ENCODE measurements around the gene IKZF1. TPM values are rescaled to one million over a fixed set of nuclear protein-coding genes. Genes with fewer than 3 reads are reported as not detected.
A peak's percentile ranks its signal among the peaks of the same experiment; 100 is the strongest.

IKZF1 gene
- total RNA-seq, 6 donors from 2014 or later = 33.8 to 65.1 (median 49.8) TPM

- no peaks in the 10 kb centered on the region for H3K4me1 ChIP-seq
- H3K27ac ChIP-seq = no peak overlapping the region
- no peak overlapping the region for H3K4me3 ChIP-seq
- 74 to 75% methylated on average over 2 of the region's 2 CpGs for WGBS, 2 donors
- TF ChIP-seq CTCF (IDR thresholded peaks at IDR 0.05) (no peak), POLR2AphosphoS5 (IDR thresholded peaks at IDR 0.05) (no peak), EP300 (IDR thresholded peaks at IDR 0.05) (no peak), POLR2A (IDR thresholded peaks at IDR 0.05) (no peak)
- no peaks in the 10 kb centered on the region for H3K27me3 ChIP-seq
- no peak for ATAC-seq (ENCODE audit: low FRiP score in 2 of 2)
- no peaks in the 10 kb centered on the region for H3K9me3 ChIP-seq
- DNase-seq = no peak
- H3K36me3 ChIP-seq = no peaks in the 10 kb centered on the region
Observed at GRCh38 chr7:50431316-50431715, 126.8 kb downstream of the IKZF1 start.

- 75 to 76% methylated on average over 4 of the region's 4 CpGs for WGBS, 2 donors
- Histone ChIP-seq H3K27me3 (no peaks in the 10 kb centered on the region), H3K9me3 (no peaks in the 10 kb centered on the region), H3K4me3 (no peak overlapping the region), H3K36me3 (no peaks in the 10 kb centered on the region), H3K27ac (no peak overlapping the region), H3K4me1 (no peaks in the 10 kb centered on the region)
- ATAC-seq (ENCODE audit: low FRiP score in 2 of 2) = no peak
- TF ChIP-seq EP300 (IDR thresholded peaks at IDR 0.05) (no peak), POLR2A (IDR thresholded peaks at IDR 0.05) (no peak), CTCF (IDR thresholded peaks at IDR 0.05) (no peak), POLR2AphosphoS5 (IDR thresholded peaks at IDR 0.05) (no peak)
- DNase-seq = no peak
Observed at GRCh38 chr7:50431722-50432305, 127.3 kb downstream of the IKZF1 start.

- DNase-seq = no peak
- H3K9me3 ChIP-seq = no peaks in the 10 kb centered on the region
- ATAC-seq (ENCODE audit: low FRiP score in 2 of 2) = no peak
- H3K36me3 ChIP-seq = peaks cover 0 to 5% (median 0%) of the 10 kb centered on the region in 4 donors
- H3K27ac ChIP-seq = no peak overlapping the region
- H3K4me1 ChIP-seq = no peaks in the 10 kb centered on the region
- no peak overlapping the region for H3K4me3 ChIP-seq
- H3K27me3 ChIP-seq = no peaks in the 10 kb centered on the region
- TF ChIP-seq EP300 (IDR thresholded peaks at IDR 0.05) = no peak
- TF ChIP-seq POLR2A (IDR thresholded peaks at IDR 0.05) = no peak
- no peak for TF ChIP-seq POLR2AphosphoS5 (IDR thresholded peaks at IDR 0.05)
- TF ChIP-seq CTCF (IDR thresholded peaks at IDR 0.05) = no peak
- WGBS, 2 donors = 80 to 82% methylated on average over 3 of the region's 3 CpGs
Observed at GRCh38 chr7:50436133-50436806, 131.8 kb downstream of the IKZF1 start.

GRCh38 chr7:50446542-50446960 is 142.0 kb downstream of the IKZF1 start:
- Histone ChIP-seq H3K36me3 (peaks cover 0 to 27% (median 10%) of the 10 kb centered on the region in 4 donors), H3K4me1 (peaks cover 7 to 16% (median 12%) of the 10 kb centered on the region in 4 donors), H3K4me3 (no peak overlapping the region), H3K27ac (no peak overlapping the region), H3K27me3 (no peaks in the 10 kb centered on the region), H3K9me3 (no peaks in the 10 kb centered on the region)
- ATAC-seq (ENCODE audit: low FRiP score in 2 of 2) = peak in 1 of 2 donors; percentile 78
- DNase-seq = peak in 1 of 2 donors; percentile 60
- 40 to 77% methylated on average over 4 of the region's 4 CpGs for WGBS, 2 donors
- TF ChIP-seq POLR2A (IDR thresholded peaks at IDR 0.05) (no peak), CTCF (IDR thresholded peaks at IDR 0.05) (no peak), POLR2AphosphoS5 (IDR thresholded peaks at IDR 0.05) (peak in 1 of 2 donors; percentile 8), EP300 (IDR thresholded peaks at IDR 0.05) (peak in 1 of 4 donors; percentile 76)
